IPS-20b (cell line): ENCODE measurements around the gene SH3PXD2B.
"Not testable (repeated sequence)": the region's sequence is repeated elsewhere in the genome, so short reads cannot be mapped to it uniquely, and the experiment has no call there.

Experiments
- H3K27ac ChIP-seq: one replicate; pipeline ENCODE4 v1.5.1; 2013; ENCODE audit warnings: low read length
- H3K27me3 ChIP-seq: 2 replicates; pipeline ENCODE4 v1.6.1; 2013; ENCODE audit warnings: mild to moderate bottlenecking, low read length, inconsistent platforms; ENCODE audit not compliant: insufficient read depth
- H3K36me3 ChIP-seq: 2 replicates; pipeline ENCODE4 v1.6.1; 2013; ENCODE audit warnings: low read depth, mild to moderate bottlenecking, inconsistent platforms, low read length, moderate library complexity; ENCODE audit not compliant: insufficient read depth
- H3K4me1 ChIP-seq: 2 replicates; pipeline ENCODE4 v1.6.1; 2013; ENCODE audit warnings: mild to moderate bottlenecking, control low read depth, inconsistent platforms, low read length, moderate library complexity; ENCODE audit not compliant: insufficient read depth
- H3K4me3 ChIP-seq: 2 replicates; pipeline ENCODE4 v1.5.1; 2013; ENCODE audit warnings: mild to moderate bottlenecking, low read length, inconsistent platforms
- H3K9ac ChIP-seq: 2 replicates; pipeline ENCODE4 v1.6.1; 2013; ENCODE audit warnings: low read depth, mild to moderate bottlenecking, inconsistent platforms, low read length, moderate library complexity
- H3K9me3 ChIP-seq: 2 replicates; pipeline ENCODE4 v1.6.1; 2013; ENCODE audit warnings: mild to moderate bottlenecking, low read depth, low read length, inconsistent platforms; ENCODE audit not compliant: insufficient read depth

The SH3PXD2B gene

GRCh38 chr5:172482156-172483020, 28.1 kb upstream of the SH3PXD2B start:
- Histone ChIP-seq H3K4me3 (no peak overlapping the region), H3K36me3 (no peaks in the 10 kb centered on the region), H3K4me1 (no peaks in the 10 kb centered on the region), H3K9me3 (no peaks in the 10 kb centered on the region), H3K27ac (no peak overlapping the region), H3K9ac (no peak overlapping the region), H3K27me3 (no peaks in the 10 kb centered on the region)

- Histone ChIP-seq H3K27me3 (no peaks in the 10 kb centered on the region), H3K4me1 (no peaks in the 10 kb centered on the region), H3K9ac (no peak overlapping the region), H3K9me3 (no peaks in the 10 kb centered on the region), H3K36me3 (no peaks in the 10 kb centered on the region), H3K4me3 (no peak overlapping the region), H3K27ac (no peak overlapping the region)
Measured at GRCh38 chr5:172481011-172481800, 26.9 kb upstream of the SH3PXD2B start.

- Histone ChIP-seq H3K9ac (no peak overlapping the region), H3K4me3 (no peak overlapping the region), H3K27me3 (no peaks in the 10 kb centered on the region), H3K27ac (no peak overlapping the region), H3K36me3 (no peaks in the 10 kb centered on the region), H3K9me3 (no peaks in the 10 kb centered on the region), H3K4me1 (no peaks in the 10 kb centered on the region)
Measured at GRCh38 chr5:172479784-172480115, 25.4 kb upstream of the SH3PXD2B start.

GRCh38 chr5:172479034-172479783, 24.9 kb upstream of the SH3PXD2B start:
- no peak overlapping the region for H3K27ac ChIP-seq
- H3K9me3 ChIP-seq, result no peaks in the 10 kb centered on the region
- no peaks in the 10 kb centered on the region for H3K27me3 ChIP-seq
- H3K4me1 ChIP-seq, result no peaks in the 10 kb centered on the region
- H3K36me3 ChIP-seq, result no peaks in the 10 kb centered on the region
- no peak overlapping the region for H3K9ac ChIP-seq
- H3K4me3 ChIP-seq, result peak overlapping the region; percentile 24; the same call in 1 of the 2 replicates

GRCh38 chr5:172478695-172479033, 24.3 kb upstream of the SH3PXD2B start:
- H3K9me3 ChIP-seq, H3K27ac ChIP-seq, H3K4me1 ChIP-seq, H3K4me3 ChIP-seq, H3K27me3 ChIP-seq, H3K9ac ChIP-seq, H3K36me3 ChIP-seq: not testable (repeated sequence)

GRCh38 chr5:172478256-172478655, 23.9 kb upstream of the SH3PXD2B start:
- Histone ChIP-seq H3K27ac (no peak overlapping the region), H3K9me3 (no peaks in the 10 kb centered on the region), H3K36me3 (no peaks in the 10 kb centered on the region), H3K27me3 (no peaks in the 10 kb centered on the region), H3K9ac (no peak overlapping the region), H3K4me1 (no peaks in the 10 kb centered on the region), H3K4me3 (no peak overlapping the region)

- Histone ChIP-seq H3K36me3 (no peaks in the 10 kb centered on the region), H3K9me3 (no peaks in the 10 kb centered on the region), H3K27ac (no peak overlapping the region), H3K4me3 (no peak overlapping the region), H3K9ac (no peak overlapping the region), H3K4me1 (no peaks in the 10 kb centered on the region), H3K27me3 (no peaks in the 10 kb centered on the region)
Measured at GRCh38 chr5:172477466-172477865, 23.1 kb upstream of the SH3PXD2B start.

GRCh38 chr5:172474293-172474692, 20.0 kb upstream of the SH3PXD2B start:
- H3K4me3 ChIP-seq, result no peak overlapping the region
- no peaks in the 10 kb centered on the region for H3K36me3 ChIP-seq

GRCh38 chr5:172473427-172473826, 19.1 kb upstream of the SH3PXD2B start:
- no peaks in the 10 kb centered on the region for H3K9me3 ChIP-seq
- no peak overlapping the region for H3K4me3 ChIP-seq
- H3K27ac ChIP-seq, result no peak overlapping the region
- H3K27me3 ChIP-seq, result peaks cover 5% of the 10 kb centered on the region; the same call in 1 of the 2 replicates
- no peak overlapping the region for H3K9ac ChIP-seq
- H3K36me3 ChIP-seq, result no peaks in the 10 kb centered on the region
- H3K4me1 ChIP-seq, result no peaks in the 10 kb centered on the region

More at GRCh38 chr5:172474293-172474692, 20.0 kb upstream of the SH3PXD2B start:
- Histone ChIP-seq H3K9me3 (no peaks in the 10 kb centered on the region), H3K27ac (no peak overlapping the region), H3K27me3 (peaks cover 5% of the 10 kb centered on the region; the same call in 1 of the 2 replicates), H3K4me1 (no peaks in the 10 kb centered on the region), H3K9ac (no peak overlapping the region)

- H3K27me3 ChIP-seq, result peaks cover 5% of the 10 kb centered on the region; the same call in 1 of the 2 replicates
- no peak overlapping the region for H3K4me3 ChIP-seq
- H3K36me3 ChIP-seq, result no peaks in the 10 kb centered on the region
- no peak overlapping the region for H3K9ac ChIP-seq
- no peaks in the 10 kb centered on the region for H3K9me3 ChIP-seq
- no peaks in the 10 kb centered on the region for H3K4me1 ChIP-seq
- no peak overlapping the region for H3K27ac ChIP-seq
Measured at GRCh38 chr5:172469697-172470096, 15.4 kb upstream of the SH3PXD2B start.

GRCh38 chr5:172466062-172466461, 11.7 kb upstream of the SH3PXD2B start:
- Histone ChIP-seq H3K4me3 (no peak overlapping the region), H3K36me3 (no peaks in the 10 kb centered on the region)

More at GRCh38 chr5:172466062-172466461, 11.7 kb upstream of the SH3PXD2B start:
- Histone ChIP-seq H3K9ac (no peak overlapping the region), H3K27ac (no peak overlapping the region), H3K9me3 (peaks cover 5% of the 10 kb centered on the region; the same call in 1 of the 2 replicates), H3K27me3 (peaks cover 6% of the 10 kb centered on the region), H3K4me1 (no peaks in the 10 kb centered on the region)
